ENCODE results near the gene LYSET. TPM values are rescaled to one million over a fixed set of nuclear protein-coding genes. Genes with fewer than 3 reads are reported as not detected.

LYSET gene
- total and polyA plus RNA-seq, 10 of the 15 experiments (the other 5 are each of a cell fraction or from before 2014, with no cell fraction given): 11.9 to 34.5 (median 21.2) TPM

DNA sequence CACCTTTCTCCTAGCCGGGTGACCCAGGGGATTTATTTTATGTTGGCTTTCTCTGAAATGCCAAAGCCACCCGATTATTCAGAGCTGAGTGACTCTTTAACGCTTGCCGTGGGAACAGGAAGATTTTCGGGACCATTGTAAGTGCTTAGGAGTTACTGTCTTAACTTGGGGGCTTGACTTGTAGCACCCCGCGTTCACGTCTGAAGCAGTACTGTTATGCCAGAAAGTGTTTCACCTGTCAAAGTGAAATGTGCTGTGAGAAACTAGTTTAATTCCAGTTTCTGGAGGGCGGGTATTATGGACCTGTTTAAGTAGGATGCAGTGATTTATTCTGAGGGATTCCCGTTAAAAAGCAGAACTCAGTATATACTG is 218 bp downstream of the LYSET start:
- CTCF ChIA-PET: interaction anchor here (0.7 to 5.3 kb wide), 6 partner anchors 9 to 71 kb away, joined by 4 to 48 read pairs (median 13); partner anchors contain the start of genes GON7 and UBR7
- H3K27ac ChIP-seq (ENCODE audit: control insufficient read depth, insufficient read depth): peak overlapping the region; percentile 73
- H3K9ac ChIP-seq (ENCODE audit: control insufficient read depth, insufficient read depth, low read length): peak overlapping the region; percentile 93
- ATAC-seq (no peak), FAIRE-seq (no peak), DNase-seq (ENCODE audit: low read depth, low spot score) (no peak)
- peak overlapping the region; percentile 88 for H3K4me2 ChIP-seq (ENCODE audit: control insufficient read depth, insufficient read depth)
- BruUV-seq (replicated peaks): no TSS peak
- intact Hi-C loops (cut with micrococcal nuclease; ENCODE audit: unreplicated experiment) (loop anchor here (1.0 kb wide), 1 partner anchor 22 kb away; the partner anchor contains the start of genes GON7 and UBR7), in situ Hi-C loops (cut with MboI) (no loop called here)
- H3K79me2 ChIP-seq (ENCODE audit: control insufficient read depth, insufficient read depth, low read length): peaks cover 29% of the 10 kb centered on the region
- H3K4me1 ChIP-seq (ENCODE audit: control insufficient read depth, insufficient read depth, low read length): peaks cover 9% of the 10 kb centered on the region
- no peaks in the 10 kb centered on the region; a peak in 1 of 4 replicates for H3K36me3 ChIP-seq (ENCODE audit: control insufficient read depth in 2 of 2, insufficient read depth in 2 of 2, low read length in 1 of 2)
- no peaks in the 10 kb centered on the region for H4K20me1 ChIP-seq (ENCODE audit: control insufficient read depth, insufficient read depth)
- peak overlapping the region; percentile 96 for H2AFZ ChIP-seq (ENCODE audit: control insufficient read depth, low read depth, low read length)
- no peaks in the 10 kb centered on the region for H3K9me3 ChIP-seq (replicated peaks; ENCODE audit: control insufficient read depth, insufficient read depth, low read length)
- H3K27me3 ChIP-seq (replicated peaks in 1 of 2; ENCODE audit: control insufficient read depth in 2 of 2, insufficient read depth in 2 of 2, low read length in 1 of 2): no peaks in the 10 kb centered on the region
- POLR2A ChIA-PET: interaction anchor here (0.5 to 3.6 kb wide), 9 partner anchors 9 to 191 kb away, joined by 3 to 38 read pairs (median 4); partner anchors contain the start of genes GON7 and UBR7
- peak overlapping the region; percentile 87 for H3K4me3 ChIP-seq
- TF ChIP-seq BHLHE40 (IDR thresholded peaks at IDR 0.05; ENCODE audit: borderline replicate concordance in 1 of 2, low read depth in 2 of 2, low read length in 1 of 2): 0 out of 4 replicates have a peak, but pooled peaks of 1 of the 2 experiments have one; percentile 2
- TF ChIP-seq RB1 (IDR thresholded peaks at IDR 0.05; ENCODE audit: borderline replicate concordance): 0 out of 2 replicates have a peak, but pooled peaks have one; percentile 12
- TF ChIP-seq, protein P1, sequence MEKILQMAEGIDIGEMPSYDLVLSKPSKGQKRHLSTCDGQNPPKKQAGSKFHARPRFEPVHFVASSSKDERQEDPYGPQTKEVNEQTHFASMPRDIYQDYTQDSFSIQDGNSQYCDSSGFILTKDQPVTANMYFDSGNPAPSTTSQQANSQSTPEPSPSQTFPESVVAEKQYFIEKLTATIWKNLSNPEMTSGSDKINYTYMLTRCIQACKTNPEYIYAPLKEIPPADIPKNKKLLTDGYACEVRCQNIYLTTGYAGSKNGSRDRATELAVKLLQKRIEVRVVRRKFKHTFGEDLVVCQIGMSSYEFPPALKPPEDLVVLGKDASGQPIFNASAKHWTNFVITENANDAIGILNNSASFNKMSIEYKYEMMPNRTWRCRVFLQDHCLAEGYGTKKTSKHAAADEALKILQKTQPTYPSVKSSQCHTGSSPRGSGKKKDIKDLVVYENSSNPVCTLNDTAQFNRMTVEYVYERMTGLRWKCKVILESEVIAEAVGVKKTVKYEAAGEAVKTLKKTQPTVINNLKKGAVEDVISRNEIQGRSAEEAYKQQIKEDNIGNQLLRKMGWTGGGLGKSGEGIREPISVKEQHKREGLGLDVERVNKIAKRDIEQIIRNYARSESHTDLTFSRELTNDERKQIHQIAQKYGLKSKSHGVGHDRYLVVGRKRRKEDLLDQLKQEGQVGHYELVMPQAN (conservative IDR thresholded peaks at IDR 0.05): peak; percentile 84; the same call in 1 of the 2 replicates
- TF ChIP-seq SMARCA5 (IDR thresholded peaks at IDR 0.05): peak; percentile 22; the same call in 1 of the 2 replicates
- TF ChIP-seq CBX5 (IDR thresholded peaks at IDR 0.05; ENCODE audit: low read depth): no peak
- 1% methylated on average over 10 of the region's 10 CpGs for WGBS (ENCODE audit: insufficient coverage, insufficient replicate concordance, low lambda C conversion rate, missing lambda C conversion rate)
- SMC1A ChIA-PET (ENCODE audit: uncharacterized antibody, unreplicated experiment): interaction anchor here (1.4 to 3.9 kb wide), 3 partner anchors 18 to 21 kb away, joined by 3 to 29 read pairs (median 4); partner anchors contain the start of genes GON7 and UBR7
- RAD21 ChIA-PET (ENCODE audit: unreplicated experiment): interaction anchor here (0.7 to 3.9 kb wide), 16 partner anchors 10 to 349 kb away, joined by 3 to 51 read pairs (median 5); partner anchors contain the start of genes GON7, ITPK1 and UBR7
